Effector memory CD8-positive, alpha-beta T cell (primary cell): ENCODE results near the gene GADD45GIP1.

Experiments
- ATAC-seq: fragments of 150-1000 bp; cut with Tn5 transposase; replicated peaks from 2 replicates; pipeline ENCODE4 v1.10.0; 2021; ENCODE audit warnings: mild to moderate bottlenecking, moderate library complexity
- DNase-seq, 3 experiments: peaks; one replicate each; pipeline ENCODE4 v3.0.0; 2021
- H3K27ac Mint-ChIP-seq, 2 donors: one replicate each; pipeline ENCODE4 v1.8.0; 2022; ENCODE audit warnings: mild to moderate bottlenecking in 2 of 2, mixed read lengths in 2 of 2, moderate library complexity in 2 of 2
- H3K27me3 Mint-ChIP-seq, 2 donors: one replicate each; pipeline ENCODE4 v1.8.0; 2022; ENCODE audit warnings: mixed read lengths in 2 of 2
- H3K36me3 Mint-ChIP-seq: one replicate; pipeline ENCODE4 v1.8.0; 2022; ENCODE audit warnings: mild to moderate bottlenecking, moderate library complexity, mixed read lengths; ENCODE audit not compliant: insufficient read depth
- H3K4me1 Mint-ChIP-seq, 2 donors: one replicate each; pipeline ENCODE4 v1.8.0; 2022; ENCODE audit warnings: low read depth in 2 of 2, mixed read lengths in 2 of 2
- H3K4me3 Mint-ChIP-seq, 2 donors: one replicate each; pipeline ENCODE4 v1.8.0; 2022; ENCODE audit warnings: mild to moderate bottlenecking in 2 of 2, mixed read lengths in 2 of 2, moderate library complexity in 2 of 2
- H3K9me3 Mint-ChIP-seq, 2 donors: one replicate each; pipeline ENCODE4 v1.8.0; 2022; ENCODE audit warnings: mixed read lengths in 2 of 2

Gene GADD45GIP1

DNA sequence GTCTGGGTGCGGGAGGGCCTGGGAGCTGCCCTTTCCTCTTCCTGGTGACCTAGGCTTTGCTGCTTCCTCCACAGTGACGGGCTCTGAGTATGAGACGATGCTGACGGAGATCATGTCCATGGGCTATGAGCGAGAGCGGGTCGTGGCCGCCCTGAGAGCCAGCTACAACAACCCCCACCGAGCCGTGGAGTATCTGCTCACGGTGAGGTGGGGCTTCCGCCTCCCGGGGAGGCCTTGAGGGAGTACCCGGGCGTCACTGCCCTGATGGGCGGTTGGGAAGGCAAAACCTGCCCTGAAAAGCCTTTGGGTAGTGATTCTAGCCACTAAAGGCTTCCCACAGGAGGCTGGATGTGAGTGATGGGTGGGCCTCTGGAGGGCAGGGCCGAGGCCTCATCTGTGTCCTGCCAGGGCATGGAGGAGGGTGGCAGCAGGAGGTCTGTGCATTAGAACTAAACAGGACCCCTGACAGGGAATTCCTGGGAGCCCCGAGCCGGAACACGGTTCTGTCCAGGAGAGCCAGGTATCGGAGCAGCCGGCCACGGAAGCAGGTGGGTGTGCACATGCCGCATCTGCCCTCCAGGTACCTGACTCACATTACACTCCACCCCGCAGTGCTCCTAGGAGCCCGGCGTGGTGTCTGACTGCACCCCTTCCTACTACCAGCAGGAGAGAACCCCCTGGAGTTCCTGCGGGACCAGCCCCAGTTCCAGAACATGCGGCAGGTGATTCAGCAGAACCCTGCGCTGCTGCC is 8.2 kb downstream of the GADD45GIP1 start:
- Mint-ChIP-seq H3K4me1 (peaks cover 15 to 21% of the 10 kb centered on the region in 2 donors), H3K27me3 (no peaks in the 10 kb centered on the region), H3K9me3 (no peaks in the 10 kb centered on the region), H3K36me3 (peaks cover 73% of the 10 kb centered on the region), H3K4me3 (peak overlapping the region in 1 of 2 donors; percentile 33), H3K27ac (no peak overlapping the region)
- DNase-seq = no peak
- ATAC-seq = no peak

DNA sequence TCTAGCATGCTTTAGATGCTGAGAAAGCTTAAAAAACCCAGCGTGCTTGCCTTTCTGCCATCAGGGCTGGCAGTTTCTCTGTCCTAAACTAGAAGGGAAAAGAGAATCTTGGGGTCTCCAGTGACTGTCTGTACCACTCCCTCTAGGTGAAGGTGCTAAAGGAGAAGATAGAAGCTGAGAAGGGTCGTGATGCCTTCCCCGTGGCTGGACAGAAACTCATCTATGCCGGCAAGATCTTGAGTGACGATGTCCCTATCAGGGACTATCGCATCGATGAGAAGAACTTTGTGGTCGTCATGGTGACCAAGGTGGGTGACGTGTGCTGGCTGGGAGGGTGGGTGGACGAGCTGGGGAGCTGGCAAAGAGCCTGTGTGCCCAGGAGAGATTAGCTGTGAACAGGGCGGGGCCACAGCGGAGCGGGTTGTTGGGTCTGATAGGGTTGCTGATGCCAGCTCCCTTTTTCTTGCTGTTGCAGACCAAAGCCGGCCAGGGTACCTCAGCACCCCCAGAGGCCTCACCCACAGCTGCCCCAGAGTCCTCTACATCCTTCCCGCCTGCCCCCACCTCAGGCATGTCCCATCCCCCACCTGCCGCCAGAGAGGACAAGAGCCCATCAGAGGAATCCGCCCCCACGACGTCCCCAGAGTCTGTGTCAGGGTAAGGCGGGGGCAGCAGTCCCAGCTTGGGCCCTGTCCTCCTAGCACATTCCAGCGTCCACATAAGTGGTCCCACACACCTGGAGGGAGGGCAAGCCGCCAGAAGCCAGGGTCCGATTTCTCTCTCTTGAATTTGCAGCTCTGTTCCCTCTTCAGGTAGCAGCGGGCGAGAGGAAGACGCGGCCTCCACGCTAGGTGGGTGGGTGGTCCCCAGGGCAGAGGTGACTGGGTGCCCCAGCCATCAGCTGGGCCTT is 9.1 kb downstream of the GADD45GIP1 start:
- Mint-ChIP-seq H3K27me3 (no peaks in the 10 kb centered on the region), H3K27ac (no peak overlapping the region), H3K9me3 (no peaks in the 10 kb centered on the region), H3K4me1 (peaks cover 20 to 26% of the 10 kb centered on the region in 2 donors), H3K36me3 (peaks cover 77% of the 10 kb centered on the region), H3K4me3 (peak overlapping the region in 1 of 2 donors; percentile 33)
- ATAC-seq (no peak), DNase-seq (no peak)

DNA sequence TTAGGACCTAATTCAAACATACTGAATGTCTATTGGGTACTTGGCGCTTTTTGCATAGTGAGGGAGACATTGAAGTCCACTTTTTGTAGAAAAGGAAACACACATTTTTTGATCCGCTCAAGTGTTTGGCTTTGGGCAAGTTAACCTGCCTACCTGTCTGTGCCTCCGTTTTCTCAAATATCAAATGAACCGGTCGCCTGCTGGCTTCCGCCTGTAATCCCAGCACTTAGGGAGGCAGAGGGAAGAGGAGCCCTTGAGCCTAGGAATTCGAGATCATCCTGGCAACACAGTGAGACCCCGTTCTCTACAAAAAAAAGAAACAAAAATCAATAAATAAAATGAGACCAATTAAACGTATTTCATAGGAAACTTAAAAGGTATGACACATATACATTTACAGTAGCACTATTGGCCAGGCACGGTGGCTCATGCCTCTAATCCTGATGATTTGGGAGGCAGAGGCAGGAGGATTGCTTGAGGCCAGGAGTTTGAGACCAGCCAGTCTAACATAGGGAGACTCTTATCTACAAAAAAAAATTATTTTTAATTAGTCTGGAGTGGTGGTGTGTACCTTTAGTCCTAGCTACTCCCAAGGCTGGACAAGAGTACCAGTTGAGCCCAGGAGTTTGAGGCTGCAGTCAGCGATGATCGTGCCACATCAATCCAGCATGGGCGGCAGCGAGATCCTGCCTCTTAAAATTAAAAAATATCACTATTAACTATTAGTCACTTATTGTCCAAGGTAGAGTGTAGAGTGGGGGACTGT is 10.1 kb downstream of the GADD45GIP1 start:
- H3K36me3 Mint-ChIP-seq = peaks cover 78% of the 10 kb centered on the region
- ATAC-seq (no peak), DNase-seq (no peak)
- H3K27ac Mint-ChIP-seq = peak overlapping the region; percentile 98
- H3K9me3 Mint-ChIP-seq = no peaks in the 10 kb centered on the region
- peaks cover 20 to 31% of the 10 kb centered on the region in 2 donors for H3K4me1 Mint-ChIP-seq
- H3K27me3 Mint-ChIP-seq = no peaks in the 10 kb centered on the region
- H3K4me3 Mint-ChIP-seq = peak overlapping the region; percentile 96 to 97

DNA sequence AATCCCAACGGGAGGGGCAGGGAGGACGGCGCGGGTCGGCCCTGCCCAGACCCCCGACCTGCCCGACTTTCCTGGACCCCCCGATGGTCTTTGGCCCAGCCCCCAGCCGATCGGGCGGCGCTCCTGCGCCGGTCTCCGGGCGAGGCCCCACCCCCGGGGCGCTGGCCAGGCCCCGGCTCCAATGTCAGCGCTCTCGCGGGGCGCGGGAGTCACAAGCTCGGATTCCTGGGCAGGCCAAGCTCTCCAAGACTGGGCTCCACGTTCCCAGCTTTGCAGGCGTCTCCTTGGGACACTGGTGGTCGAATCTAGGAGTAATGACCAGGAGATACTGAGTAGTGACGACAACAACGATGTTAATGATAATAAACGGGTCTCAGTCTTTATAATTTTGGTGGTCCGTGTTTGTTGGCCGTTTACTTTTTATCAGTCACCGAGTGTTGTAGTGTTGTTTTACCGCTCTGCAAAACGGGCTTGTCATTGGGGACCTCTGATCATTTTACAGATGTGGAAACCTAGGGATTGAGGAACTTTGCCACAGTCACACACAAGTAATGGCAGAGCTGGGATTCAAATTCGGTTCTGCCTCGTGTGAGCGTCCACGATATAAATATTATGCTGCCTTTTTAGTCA is 10.8 kb downstream of the GADD45GIP1 start:
- Mint-ChIP-seq H3K9me3 (no peaks in the 10 kb centered on the region), H3K36me3 (peaks cover 79% of the 10 kb centered on the region), H3K4me1 (peaks cover 20 to 31% of the 10 kb centered on the region in 2 donors), H3K4me3 (peak overlapping the region; percentile 96 to 97), H3K27me3 (no peaks in the 10 kb centered on the region), H3K27ac (peak overlapping the region; percentile 98)
- ATAC-seq (peak; percentile 53), DNase-seq (peak in 2 of 3 experiments; percentile 28 to 35)

DNA sequence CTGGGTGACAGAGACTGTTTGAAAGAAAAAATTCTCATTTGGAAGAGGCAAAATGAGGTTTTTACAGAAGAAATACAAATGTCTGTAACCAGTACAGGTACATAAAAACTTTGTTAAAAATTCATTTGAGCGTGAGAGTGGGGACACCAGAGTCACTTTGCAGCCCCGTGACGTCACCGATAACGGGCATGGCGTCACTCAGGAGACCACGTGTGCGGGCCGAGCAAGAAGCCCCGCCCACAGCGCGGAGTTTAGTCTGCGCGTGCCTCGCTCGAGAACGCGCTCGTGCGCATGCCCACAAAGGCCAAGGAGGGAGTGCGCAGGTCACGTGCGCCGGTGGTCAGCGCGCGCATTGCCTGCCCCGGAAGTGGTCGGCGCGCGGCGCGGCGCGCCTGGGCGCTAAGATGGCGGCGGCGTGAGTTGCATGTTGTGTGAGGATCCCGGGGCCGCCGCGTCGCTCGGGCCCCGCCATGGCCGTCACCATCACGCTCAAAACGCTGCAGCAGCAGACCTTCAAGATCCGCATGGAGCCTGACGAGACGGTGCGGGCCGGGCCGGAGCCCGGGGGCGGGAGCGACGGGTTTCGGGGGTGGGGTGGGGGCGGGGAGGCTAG is 11.4 kb downstream of the GADD45GIP1 start, which contains the start of gene RAD23A:
TSS of gene RAD23A (plus strand) at position 384 of the 613 bp plus-strand sequence. CDS start at position 471, 87 bp downstream.
- peak within 1 kb of the TSS; percentile 98 for H3K27ac Mint-ChIP-seq
- DNase-seq = peak; percentile 98 to 99 (median 99)
- H3K4me3 Mint-ChIP-seq = peak within 1 kb of the TSS; percentile 96 to 97
- H3K27me3 Mint-ChIP-seq = no peaks in the 10 kb centered on the region
- H3K4me1 Mint-ChIP-seq = peaks cover 20 to 34% of the 10 kb centered on the region in 2 donors
- ATAC-seq = peak; percentile 85
- peaks cover 83% of the 10 kb centered on the region for H3K36me3 Mint-ChIP-seq
- no peaks in the 10 kb centered on the region for H3K9me3 Mint-ChIP-seq

DNA sequence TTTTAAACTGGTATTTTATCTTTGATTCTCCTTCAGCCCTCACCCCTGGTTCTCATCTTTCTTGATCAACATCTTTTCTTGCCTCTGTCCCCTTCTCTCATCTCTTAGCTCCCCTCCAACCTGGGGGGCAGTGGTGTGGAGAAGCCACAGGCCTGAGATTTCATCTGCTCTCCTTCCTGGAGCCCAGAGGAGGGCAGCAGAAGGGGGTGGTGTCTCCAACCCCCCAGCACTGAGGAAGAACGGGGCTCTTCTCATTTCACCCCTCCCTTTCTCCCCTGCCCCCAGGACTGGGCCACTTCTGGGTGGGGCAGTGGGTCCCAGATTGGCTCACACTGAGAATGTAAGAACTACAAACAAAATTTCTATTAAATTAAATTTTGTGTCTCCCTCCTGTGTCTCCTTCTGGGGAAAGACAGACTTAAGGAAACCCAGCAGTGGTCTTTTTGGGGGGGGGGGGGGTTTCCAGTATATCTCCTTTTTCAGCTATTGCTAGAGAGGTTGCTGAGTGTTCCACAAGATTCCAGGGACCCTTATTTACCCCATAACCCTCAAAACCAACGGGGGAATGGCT is 12.8 kb downstream of the GADD45GIP1 start:
- peak overlapping the region in 1 of 2 donors; percentile 96 for H3K4me3 Mint-ChIP-seq
- peak overlapping the region; percentile 92 to 98 for H3K27ac Mint-ChIP-seq
- no peaks in the 10 kb centered on the region for H3K9me3 Mint-ChIP-seq
- H3K27me3 Mint-ChIP-seq = no peaks in the 10 kb centered on the region
- ATAC-seq = no peak
- H3K4me1 Mint-ChIP-seq = peaks cover 31 to 48% of the 10 kb centered on the region in 2 donors
- DNase-seq = no peak
- H3K36me3 Mint-ChIP-seq = peaks cover 86% of the 10 kb centered on the region

DNA sequence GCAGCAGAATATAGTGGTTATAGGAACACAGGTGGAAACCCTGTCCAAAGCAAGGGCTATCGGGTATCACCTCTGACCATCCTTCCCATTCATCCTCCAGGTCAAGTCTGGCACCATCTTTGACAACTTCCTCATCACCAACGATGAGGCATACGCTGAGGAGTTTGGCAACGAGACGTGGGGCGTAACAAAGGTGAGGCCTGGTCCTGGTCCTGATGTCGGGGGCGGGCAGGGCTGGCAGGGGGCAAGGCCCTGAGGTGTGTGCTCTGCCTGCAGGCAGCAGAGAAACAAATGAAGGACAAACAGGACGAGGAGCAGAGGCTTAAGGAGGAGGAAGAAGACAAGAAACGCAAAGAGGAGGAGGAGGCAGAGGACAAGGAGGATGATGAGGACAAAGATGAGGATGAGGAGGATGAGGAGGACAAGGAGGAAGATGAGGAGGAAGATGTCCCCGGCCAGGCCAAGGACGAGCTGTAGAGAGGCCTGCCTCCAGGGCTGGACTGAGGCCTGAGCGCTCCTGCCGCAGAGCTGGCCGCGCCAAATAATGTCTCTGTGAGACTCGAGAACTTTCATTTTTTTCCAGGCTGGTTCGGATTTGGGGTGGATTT is 13.5 kb downstream of the GADD45GIP1 start:
- Mint-ChIP-seq H3K4me3 (peak overlapping the region in 1 of 2 donors; percentile 38), H3K4me1 (peaks cover 37 to 52% of the 10 kb centered on the region in 2 donors), H3K9me3 (no peaks in the 10 kb centered on the region), H3K27ac (peak overlapping the region; percentile 92 to 98), H3K36me3 (peaks cover 86% of the 10 kb centered on the region), H3K27me3 (no peaks in the 10 kb centered on the region)
- ATAC-seq = no peak
- no peak for DNase-seq

DNA sequence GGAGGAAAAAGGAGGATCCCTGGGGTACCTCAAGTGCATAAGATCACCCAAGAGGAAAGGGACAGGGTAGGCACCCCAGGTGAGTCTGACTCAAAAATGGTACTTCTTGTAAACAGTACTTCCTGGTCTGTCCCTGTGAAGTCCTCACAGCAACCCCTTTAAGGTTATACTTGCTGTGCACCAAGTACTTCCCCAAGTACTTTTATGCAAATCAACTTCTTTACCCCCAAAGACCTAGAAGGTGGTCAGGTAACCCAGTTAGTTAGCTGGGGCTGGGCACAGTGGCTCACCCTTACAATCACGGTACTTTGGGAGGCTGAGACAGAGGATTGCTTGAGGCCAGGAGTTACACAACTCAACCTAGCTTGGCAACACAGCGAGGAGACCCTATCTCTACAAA is 16.1 kb downstream of the GADD45GIP1 start:
- Mint-ChIP-seq H3K27ac (peak overlapping the region in 1 of 2 donors; percentile 98), H3K4me1 (peaks cover 43 to 52% of the 10 kb centered on the region in 2 donors), H3K27me3 (no peaks in the 10 kb centered on the region), H3K4me3 (peak overlapping the region; percentile 93 to 99), H3K36me3 (peaks cover 83% of the 10 kb centered on the region), H3K9me3 (no peaks in the 10 kb centered on the region)
- DNase-seq (no peak), ATAC-seq (no peak)

DNA sequence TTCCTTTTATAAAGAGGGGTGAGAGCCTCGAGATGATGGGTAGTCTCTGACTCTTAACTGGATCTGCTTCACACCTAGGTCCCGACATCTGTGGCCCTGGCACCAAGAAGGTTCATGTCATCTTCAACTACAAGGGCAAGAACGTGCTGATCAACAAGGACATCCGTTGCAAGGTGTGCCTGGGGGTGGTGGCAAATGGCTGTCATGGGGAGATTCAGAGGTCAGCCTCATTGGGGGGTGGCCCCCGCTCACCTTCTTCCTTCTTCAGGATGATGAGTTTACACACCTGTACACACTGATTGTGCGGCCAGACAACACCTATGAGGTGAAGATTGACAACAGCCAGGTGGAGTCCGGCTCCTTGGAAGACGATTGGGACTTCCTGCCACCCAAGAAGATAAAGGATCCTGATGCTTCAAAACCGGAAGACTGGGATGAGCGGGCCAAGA is 17.0 kb downstream of the GADD45GIP1 start:
- ATAC-seq (no peak), DNase-seq (no peak)
- H3K4me3 Mint-ChIP-seq = peak overlapping the region; percentile 93 to 99
- peaks cover 74% of the 10 kb centered on the region for H3K36me3 Mint-ChIP-seq
- peak overlapping the region; percentile 95 to 98 for H3K27ac Mint-ChIP-seq
- H3K27me3 Mint-ChIP-seq = no peaks in the 10 kb centered on the region
- no peaks in the 10 kb centered on the region for H3K9me3 Mint-ChIP-seq
- peaks cover 38 to 43% of the 10 kb centered on the region in 2 donors for H3K4me1 Mint-ChIP-seq

DNA sequence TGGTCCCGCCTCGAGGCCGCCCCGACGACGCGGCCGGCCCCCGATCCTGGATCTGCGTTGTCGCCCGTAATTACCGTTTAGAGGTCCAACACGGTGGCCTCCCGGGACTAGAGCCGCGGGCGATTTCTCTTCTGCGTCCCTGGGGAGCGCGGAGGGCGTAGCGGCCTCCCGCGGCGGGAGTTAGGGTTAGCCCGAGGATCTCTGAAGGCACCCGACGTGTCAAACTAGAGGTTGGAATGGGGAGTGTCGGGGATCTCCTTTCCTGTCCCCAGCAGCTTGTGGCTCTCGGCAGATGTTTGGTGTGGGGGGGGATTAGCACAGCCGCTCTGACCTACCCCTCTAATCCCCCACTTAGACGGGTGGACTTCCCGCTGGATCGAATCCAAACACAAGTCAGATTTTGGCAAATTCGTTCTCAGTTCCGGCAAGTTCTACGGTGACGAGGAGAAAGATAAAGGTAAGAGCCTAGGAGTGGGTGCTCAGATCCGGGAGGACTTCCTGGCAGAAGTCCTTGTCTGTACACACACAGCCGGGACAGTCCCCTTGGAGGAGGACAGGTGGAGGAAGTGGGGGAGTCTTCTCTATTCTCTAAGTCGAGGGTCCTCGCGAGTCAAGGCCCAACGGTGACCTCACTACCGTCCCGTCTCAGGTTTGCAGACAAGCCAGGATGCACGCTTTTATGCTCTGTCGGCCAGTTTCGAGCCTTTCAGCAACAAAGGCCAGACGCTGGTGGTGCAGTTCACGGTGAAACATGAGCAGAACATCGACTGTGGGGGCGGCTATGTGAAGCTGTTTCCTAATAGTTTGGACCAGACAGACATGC is 18.0 kb downstream of the GADD45GIP1 start:
- peak; percentile 26 to 41 (median 34) for DNase-seq
- H3K27me3 Mint-ChIP-seq = no peaks in the 10 kb centered on the region
- H3K4me3 Mint-ChIP-seq = peak overlapping the region; percentile 93 to 99
- peaks cover 64% of the 10 kb centered on the region for H3K36me3 Mint-ChIP-seq
- peak overlapping the region; percentile 95 to 98 for H3K27ac Mint-ChIP-seq
- ATAC-seq = peak; percentile 19
- H3K9me3 Mint-ChIP-seq = no peaks in the 10 kb centered on the region
- peaks cover 38 to 40% of the 10 kb centered on the region in 2 donors for H3K4me1 Mint-ChIP-seq
